ENCODE results near the gene WDR87.

DNA sequence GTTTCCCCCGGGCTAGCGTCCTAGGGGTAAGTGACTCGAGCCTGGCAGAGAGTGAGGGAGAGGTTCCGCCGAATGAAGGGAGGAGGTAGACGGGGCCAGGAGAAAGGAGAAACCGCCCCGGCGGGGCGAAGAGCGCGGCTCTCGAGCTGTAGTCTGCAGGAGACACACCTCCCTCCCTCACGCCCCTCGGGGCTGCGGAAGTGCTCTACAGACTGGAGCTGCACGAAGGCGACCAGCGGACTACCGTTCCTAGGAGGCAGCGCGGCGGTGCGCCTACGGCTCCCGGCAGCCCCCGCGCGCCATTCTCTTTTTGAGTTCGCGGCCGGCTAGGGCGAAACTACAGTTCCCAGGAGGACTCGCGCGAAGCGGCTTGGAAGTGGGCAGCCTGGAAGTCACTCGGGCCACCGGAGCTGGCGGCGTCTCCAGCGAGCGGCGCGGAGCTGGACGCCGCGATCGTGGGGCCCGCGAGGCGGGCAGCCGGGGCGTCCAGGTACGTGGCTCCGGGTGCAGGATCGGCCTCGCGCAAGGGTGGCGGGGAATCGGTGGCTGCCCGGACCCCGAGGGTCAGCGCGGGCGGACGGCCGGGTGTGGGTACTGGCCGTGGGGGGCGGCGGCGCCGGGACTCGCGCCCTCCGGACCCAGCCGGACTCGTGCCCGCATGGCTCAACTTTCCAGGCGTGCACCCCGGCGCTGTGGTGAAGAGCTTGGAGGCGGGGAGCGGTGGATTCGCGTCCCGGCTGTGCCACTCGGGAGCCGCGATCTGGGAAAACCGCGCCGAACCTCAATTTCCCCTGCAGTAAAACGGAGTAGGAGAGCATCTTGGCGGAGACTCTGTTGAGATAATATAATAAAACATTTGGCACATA is 708 bp upstream of the WDR87 start, which contains the start of gene SIPA1L3:
- TF ChIP-seq, protein P1, sequence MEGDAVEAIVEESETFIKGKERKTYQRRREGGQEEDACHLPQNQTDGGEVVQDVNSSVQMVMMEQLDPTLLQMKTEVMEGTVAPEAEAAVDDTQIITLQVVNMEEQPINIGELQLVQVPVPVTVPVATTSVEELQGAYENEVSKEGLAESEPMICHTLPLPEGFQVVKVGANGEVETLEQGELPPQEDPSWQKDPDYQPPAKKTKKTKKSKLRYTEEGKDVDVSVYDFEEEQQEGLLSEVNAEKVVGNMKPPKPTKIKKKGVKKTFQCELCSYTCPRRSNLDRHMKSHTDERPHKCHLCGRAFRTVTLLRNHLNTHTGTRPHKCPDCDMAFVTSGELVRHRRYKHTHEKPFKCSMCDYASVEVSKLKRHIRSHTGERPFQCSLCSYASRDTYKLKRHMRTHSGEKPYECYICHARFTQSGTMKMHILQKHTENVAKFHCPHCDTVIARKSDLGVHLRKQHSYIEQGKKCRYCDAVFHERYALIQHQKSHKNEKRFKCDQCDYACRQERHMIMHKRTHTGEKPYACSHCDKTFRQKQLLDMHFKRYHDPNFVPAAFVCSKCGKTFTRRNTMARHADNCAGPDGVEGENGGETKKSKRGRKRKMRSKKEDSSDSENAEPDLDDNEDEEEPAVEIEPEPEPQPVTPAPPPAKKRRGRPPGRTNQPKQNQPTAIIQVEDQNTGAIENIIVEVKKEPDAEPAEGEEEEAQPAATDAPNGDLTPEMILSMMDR (conservative IDR thresholded peaks at IDR 0.05), result no peak
- no peak for TF ChIP-seq EZH2 (IDR thresholded peaks at IDR 0.05; ENCODE audit: low read depth)

Data from PC-9 (cell line).